ENCODE results near the gene KCNE2.
"Not testable (repeated sequence)": the region's sequence is repeated elsewhere in the genome, so short reads cannot be mapped to it uniquely, and the experiment has no call there.

- not testable (repeated sequence) for TF ChIP-seq CTCF (optimal IDR thresholded peaks at IDR 0.05 in 1 of 3, IDR thresholded peaks at IDR 0.05 in 1 of 3, conservative IDR thresholded peaks at IDR 0.05 in 1 of 3; ENCODE audit: extremely low read depth in 1 of 3, insufficient read depth in 2 of 3, low read length in 3 of 3); EZH2 (IDR thresholded peaks at IDR 0.05; ENCODE audit: low read length)
Measured at GRCh38 chr21:34407294-34407693, 43.5 kb downstream of the KCNE2 start.

Data from keratinocyte (primary cell).